ENCODE measurements around the gene GDPD4.

GDPD4 gene

DNA sequence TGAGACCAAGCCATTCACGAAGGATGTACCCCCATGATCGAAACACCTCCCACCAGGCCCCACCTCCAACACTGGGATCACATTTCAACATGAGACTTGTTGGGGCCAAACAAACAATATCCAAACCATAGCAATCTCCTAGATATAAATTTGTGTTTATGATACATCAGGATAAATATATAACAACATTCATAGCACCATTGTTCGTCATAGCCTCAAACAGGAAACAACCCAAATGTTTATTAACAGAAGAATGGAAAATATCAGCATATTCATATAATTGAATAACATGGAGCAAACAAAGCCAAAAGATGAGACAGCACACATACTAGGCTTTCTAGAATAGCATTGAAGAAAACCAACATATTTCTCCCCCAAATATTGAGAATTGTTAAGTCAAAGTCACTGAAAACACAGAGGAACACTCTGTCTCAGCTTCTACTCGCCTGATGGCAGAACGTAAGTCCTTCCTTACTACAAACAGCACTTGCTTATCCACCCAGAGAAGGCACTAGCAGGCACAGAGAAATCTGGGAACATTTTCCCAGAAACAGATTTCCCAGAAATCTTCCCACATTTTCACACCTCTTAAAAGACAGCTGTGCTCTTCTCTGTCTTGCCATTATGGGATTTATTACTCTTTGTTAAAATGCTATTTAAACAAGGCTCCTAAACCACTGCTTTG, 8.1 kb upstream of the GDPD4 start:
- H2BK120ac ChIP-seq (ENCODE audit: low read depth, low read length) = no peak overlapping the region
- no peak overlapping the region for H3K9ac ChIP-seq (ENCODE audit: low read depth, low read length, poor library complexity)
- H3K9me3 ChIP-seq (replicated peaks in 1 of 2; ENCODE audit: control insufficient read depth in 2 of 2, insufficient read depth in 1 of 2, low read depth in 1 of 2, low read length in 2 of 2) = no peaks in the 10 kb centered on the region
- no peak overlapping the region for H2BK12ac ChIP-seq (ENCODE audit: low read length)
- no peak overlapping the region for H4K8ac ChIP-seq (ENCODE audit: low read depth, low read length)
- no peak overlapping the region for H2BK15ac ChIP-seq (ENCODE audit: low read length)
- H3K79me1 ChIP-seq (ENCODE audit: low read depth, low read length) = no peaks in the 10 kb centered on the region
- WGBS, 2 donors (ENCODE audit: extremely low coverage in 2 of 2, insufficient read length in 2 of 2, insufficient replicate concordance in 1 of 2) = no CpG with 5 or more reads among the region's 5 CpGs
- no peak overlapping the region for H3K18ac ChIP-seq (ENCODE audit: low read length)
- no peak overlapping the region for H2AK5ac ChIP-seq (ENCODE audit: low read depth, low read length)
- H3K4me3 ChIP-seq (ENCODE audit: low read length in 2 of 2) = no peak overlapping the region
- no peak overlapping the region for H2BK5ac ChIP-seq (ENCODE audit: low read length)
- DNase-seq (ENCODE audit: low spot score) = no peak
- H3K4me1 ChIP-seq (ENCODE audit: control insufficient read depth in 2 of 2, insufficient read depth in 1 of 2, low read depth in 1 of 2, low read length in 2 of 2) = no peaks in the 10 kb centered on the region
- H3K36me3 ChIP-seq (replicated peaks in 1 of 2; ENCODE audit: control insufficient read depth in 2 of 2, insufficient read depth in 2 of 2, low read length in 2 of 2) = no peaks in the 10 kb centered on the region
- H3K14ac ChIP-seq (ENCODE audit: low read length) = no peak overlapping the region
- H3K23ac ChIP-seq (ENCODE audit: low read depth, low read length, poor library complexity) = no peak overlapping the region
- no peak overlapping the region for H3K4me2 ChIP-seq (ENCODE audit: insufficient read depth, low read length, poor library complexity, severe bottlenecking)
- no peak overlapping the region for H2AFZ ChIP-seq (ENCODE audit: low read length)
- H4K91ac ChIP-seq (ENCODE audit: low read depth, low read length, poor library complexity) = no peak overlapping the region
- H3K27me3 ChIP-seq (ENCODE audit: control insufficient read depth in 3 of 3, insufficient read depth in 3 of 3, low read depth in 1 of 3, low read length in 3 of 3) = no peaks in the 10 kb centered on the region
- no peak overlapping the region for H3K4ac ChIP-seq (ENCODE audit: low read length)
- no peak overlapping the region for H3K27ac ChIP-seq (replicated peaks; ENCODE audit: low read length)

DNA sequence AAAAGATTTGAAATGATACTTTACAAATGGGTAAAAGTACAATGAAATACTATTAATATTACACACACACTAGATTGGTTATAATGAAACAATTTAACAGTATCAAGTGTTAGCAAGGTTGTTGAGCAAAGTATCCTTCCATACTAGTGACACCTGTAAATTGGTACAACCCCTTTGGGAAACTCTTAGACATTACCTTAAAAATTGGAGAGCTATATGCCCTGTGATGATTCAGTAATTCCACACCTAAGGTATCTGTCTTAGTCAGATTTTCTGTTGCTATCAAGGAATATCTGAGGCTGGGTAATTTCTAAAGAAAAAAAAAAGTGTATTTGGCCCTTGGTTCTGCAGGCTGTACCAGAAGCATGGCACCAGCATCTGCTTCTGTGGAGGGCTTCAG, 7.4 kb upstream of the GDPD4 start:
- Histone ChIP-seq H3K27ac (replicated peaks; ENCODE audit: low read length) (no peak overlapping the region), H3K27me3 (ENCODE audit: control insufficient read depth in 3 of 3, insufficient read depth in 3 of 3, low read depth in 1 of 3, low read length in 3 of 3) (no peaks in the 10 kb centered on the region), H3K4me2 (ENCODE audit: insufficient read depth, low read length, poor library complexity, severe bottlenecking) (no peak overlapping the region), H2AFZ (ENCODE audit: low read length) (no peak overlapping the region), H2BK12ac (ENCODE audit: low read length) (no peak overlapping the region), H4K91ac (ENCODE audit: low read depth, low read length, poor library complexity) (no peak overlapping the region), H3K4me1 (ENCODE audit: control insufficient read depth in 2 of 2, insufficient read depth in 1 of 2, low read depth in 1 of 2, low read length in 2 of 2) (no peaks in the 10 kb centered on the region), H3K4ac (ENCODE audit: low read length) (no peak overlapping the region), H2AK5ac (ENCODE audit: low read depth, low read length) (no peak overlapping the region), H2BK120ac (ENCODE audit: low read depth, low read length) (no peak overlapping the region), H3K23ac (ENCODE audit: low read depth, low read length, poor library complexity) (no peak overlapping the region), H3K79me1 (ENCODE audit: low read depth, low read length) (no peaks in the 10 kb centered on the region), H3K9ac (ENCODE audit: low read depth, low read length, poor library complexity) (no peak overlapping the region), H3K4me3 (ENCODE audit: low read length in 2 of 2) (no peak overlapping the region), H3K14ac (ENCODE audit: low read length) (no peak overlapping the region), H3K36me3 (replicated peaks in 1 of 2; ENCODE audit: control insufficient read depth in 2 of 2, insufficient read depth in 2 of 2, low read length in 2 of 2) (no peaks in the 10 kb centered on the region), H2BK5ac (ENCODE audit: low read length) (no peak overlapping the region), H4K8ac (ENCODE audit: low read depth, low read length) (no peak overlapping the region), H3K9me3 (replicated peaks in 1 of 2; ENCODE audit: control insufficient read depth in 2 of 2, insufficient read depth in 1 of 2, low read depth in 1 of 2, low read length in 2 of 2) (no peaks in the 10 kb centered on the region), H3K18ac (ENCODE audit: low read length) (no peak overlapping the region), H2BK15ac (ENCODE audit: low read length) (no peak overlapping the region)
- no peak for DNase-seq (ENCODE audit: low spot score)

GRCh38 chr11:77303328-77303727, 1.8 kb upstream of the GDPD4 start:
- DNase-seq (ENCODE audit: low spot score) = no peak
- no peaks in the 10 kb centered on the region for H3K79me1 ChIP-seq (ENCODE audit: low read depth, low read length)
- H2BK120ac ChIP-seq (ENCODE audit: low read depth, low read length) = no peak overlapping the region
- no peak overlapping the region for H3K18ac ChIP-seq (ENCODE audit: low read length)
- no peak overlapping the region for H3K27ac ChIP-seq (replicated peaks; ENCODE audit: low read length)
- no peaks in the 10 kb centered on the region for H3K27me3 ChIP-seq (ENCODE audit: control insufficient read depth in 3 of 3, insufficient read depth in 3 of 3, low read depth in 1 of 3, low read length in 3 of 3)
- no peaks in the 10 kb centered on the region for H3K36me3 ChIP-seq (replicated peaks in 1 of 2; ENCODE audit: control insufficient read depth in 2 of 2, insufficient read depth in 2 of 2, low read length in 2 of 2)
- no peak overlapping the region for H2BK5ac ChIP-seq (ENCODE audit: low read length)
- H4K8ac ChIP-seq (ENCODE audit: low read depth, low read length) = no peak overlapping the region
- H3K4me1 ChIP-seq (ENCODE audit: control insufficient read depth in 2 of 2, insufficient read depth in 1 of 2, low read depth in 1 of 2, low read length in 2 of 2) = no peaks in the 10 kb centered on the region
- H3K23ac ChIP-seq (ENCODE audit: low read depth, low read length, poor library complexity) = no peak overlapping the region
- no peak overlapping the region for H4K91ac ChIP-seq (ENCODE audit: low read depth, low read length, poor library complexity)
- no peak overlapping the region for H3K4me2 ChIP-seq (ENCODE audit: insufficient read depth, low read length, poor library complexity, severe bottlenecking)
- H3K9me3 ChIP-seq (replicated peaks in 1 of 2; ENCODE audit: control insufficient read depth in 2 of 2, insufficient read depth in 1 of 2, low read depth in 1 of 2, low read length in 2 of 2) = no peaks in the 10 kb centered on the region
- WGBS, 2 donors (ENCODE audit: extremely low coverage in 2 of 2, insufficient read length in 2 of 2, insufficient replicate concordance in 1 of 2) = no CpG with 5 or more reads among the region's 2 CpGs
- no peak overlapping the region for H3K14ac ChIP-seq (ENCODE audit: low read length)
- no peak overlapping the region for H2BK12ac ChIP-seq (ENCODE audit: low read length)
- H2AFZ ChIP-seq (ENCODE audit: low read length) = no peak overlapping the region
- H2BK15ac ChIP-seq (ENCODE audit: low read length) = no peak overlapping the region
- no peak overlapping the region for H3K4ac ChIP-seq (ENCODE audit: low read length)
- no peak overlapping the region for H2AK5ac ChIP-seq (ENCODE audit: low read depth, low read length)
- no peak overlapping the region for H3K9ac ChIP-seq (ENCODE audit: low read depth, low read length, poor library complexity)
- no peak overlapping the region for H3K4me3 ChIP-seq (ENCODE audit: low read length in 2 of 2)

GRCh38 chr11:77302752-77303151, 1.3 kb upstream of the GDPD4 start:
- H4K8ac ChIP-seq (ENCODE audit: low read depth, low read length) = no peak overlapping the region

More at GRCh38 chr11:77302752-77303151, 1.3 kb upstream of the GDPD4 start:
- Histone ChIP-seq H3K9ac (ENCODE audit: low read depth, low read length, poor library complexity) (no peak overlapping the region), H3K4me3 (ENCODE audit: low read length in 2 of 2) (no peak overlapping the region), H3K23ac (ENCODE audit: low read depth, low read length, poor library complexity) (no peak overlapping the region), H3K27ac (replicated peaks; ENCODE audit: low read length) (no peak overlapping the region), H2BK5ac (ENCODE audit: low read length) (no peak overlapping the region), H4K91ac (ENCODE audit: low read depth, low read length, poor library complexity) (no peak overlapping the region), H2BK12ac (ENCODE audit: low read length) (no peak overlapping the region), H3K18ac (ENCODE audit: low read length) (no peak overlapping the region), H2BK120ac (ENCODE audit: low read depth, low read length) (no peak overlapping the region), H2BK15ac (ENCODE audit: low read length) (no peak overlapping the region), H2AFZ (ENCODE audit: low read length) (no peak overlapping the region), H2AK5ac (ENCODE audit: low read depth, low read length) (no peak overlapping the region), H3K79me1 (ENCODE audit: low read depth, low read length) (no peaks in the 10 kb centered on the region), H3K4ac (ENCODE audit: low read length) (no peak overlapping the region), H3K14ac (ENCODE audit: low read length) (no peak overlapping the region), H3K27me3 (ENCODE audit: control insufficient read depth in 3 of 3, insufficient read depth in 3 of 3, low read depth in 1 of 3, low read length in 3 of 3) (no peaks in the 10 kb centered on the region), H3K4me2 (ENCODE audit: insufficient read depth, low read length, poor library complexity, severe bottlenecking) (no peak overlapping the region), H3K9me3 (replicated peaks in 1 of 2; ENCODE audit: control insufficient read depth in 2 of 2, insufficient read depth in 1 of 2, low read depth in 1 of 2, low read length in 2 of 2) (no peaks in the 10 kb centered on the region), H3K36me3 (replicated peaks in 1 of 2; ENCODE audit: control insufficient read depth in 2 of 2, insufficient read depth in 2 of 2, low read length in 2 of 2) (no peaks in the 10 kb centered on the region), H3K4me1 (ENCODE audit: control insufficient read depth in 2 of 2, insufficient read depth in 1 of 2, low read depth in 1 of 2, low read length in 2 of 2) (no peaks in the 10 kb centered on the region)
- no peak for DNase-seq (ENCODE audit: low spot score)
- no CpG with 5 or more reads among the region's 3 CpGs for WGBS, 2 donors (ENCODE audit: extremely low coverage in 2 of 2, insufficient read length in 2 of 2, insufficient replicate concordance in 1 of 2)
